ENCODE measurements around the gene KNSTRN.

Gene KNSTRN

GRCh38 chr15:40367371-40367685 lies 15.2 kb upstream of the KNSTRN start:
- no peak for DNase-seq

GRCh38 chr15:40367686-40368611 lies 14.6 kb upstream of the KNSTRN start:
- peak; percentile 93 to 94 for DNase-seq

- no peak for DNase-seq
Measured at GRCh38 chr15:40368719-40369473, 13.6 kb upstream of the KNSTRN start.

DNA sequence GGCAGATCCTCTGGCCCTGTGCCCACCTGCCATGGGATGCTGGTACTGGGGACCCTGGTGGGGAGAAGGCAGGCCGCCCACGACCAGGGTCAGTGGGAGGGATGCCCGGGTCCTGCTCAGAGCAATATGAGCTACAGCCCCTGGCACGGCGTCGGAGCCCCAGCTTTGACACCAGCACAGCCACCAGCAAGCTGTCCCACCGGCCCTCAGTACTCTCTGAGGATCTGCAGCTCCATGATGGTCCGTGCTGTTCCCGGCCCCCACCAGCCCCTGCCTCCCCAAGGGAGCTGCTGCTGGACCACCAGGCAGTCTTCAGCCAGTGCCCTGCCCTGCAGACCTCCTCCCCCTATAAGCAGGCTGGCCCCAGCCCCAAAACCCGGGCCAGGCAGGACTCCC lies 13.0 kb upstream of the KNSTRN start:
- DNase-seq, result no peak

GRCh38 chr15:40369971-40370370 lies 12.6 kb upstream of the KNSTRN start:
- DNase-seq, result no peak

- DNase-seq, result no peak
Measured at GRCh38 chr15:40372981-40373380, 9.5 kb upstream of the KNSTRN start.

- DNase-seq, result no peak
Measured at GRCh38 chr15:40377606-40378005, 4.9 kb upstream of the KNSTRN start.

DNA sequence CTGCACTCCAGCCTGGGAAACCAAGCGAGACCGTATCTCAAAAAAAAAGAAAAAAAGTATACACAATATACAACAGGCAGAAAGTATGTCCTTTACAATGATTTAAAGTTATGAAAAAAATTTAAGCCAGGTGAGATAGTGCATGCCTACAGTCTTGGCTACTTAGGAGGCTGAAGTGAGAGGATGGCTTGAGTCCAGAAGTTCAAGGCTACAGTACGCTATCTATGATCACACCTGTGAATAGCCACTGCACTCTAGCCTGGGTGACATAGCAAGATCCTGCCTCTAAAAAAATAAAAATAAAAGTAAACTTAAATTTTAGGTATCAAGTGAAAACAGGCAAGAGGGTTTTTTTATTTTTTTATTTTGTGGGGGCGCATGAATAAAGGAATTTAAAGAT lies 3.1 kb upstream of the KNSTRN start:
- no peak for DNase-seq

GRCh38 chr15:40379853-40380252 lies 2.7 kb upstream of the KNSTRN start:
- DNase-seq, result peak in 1 of 2 donors; percentile 15

DNA sequence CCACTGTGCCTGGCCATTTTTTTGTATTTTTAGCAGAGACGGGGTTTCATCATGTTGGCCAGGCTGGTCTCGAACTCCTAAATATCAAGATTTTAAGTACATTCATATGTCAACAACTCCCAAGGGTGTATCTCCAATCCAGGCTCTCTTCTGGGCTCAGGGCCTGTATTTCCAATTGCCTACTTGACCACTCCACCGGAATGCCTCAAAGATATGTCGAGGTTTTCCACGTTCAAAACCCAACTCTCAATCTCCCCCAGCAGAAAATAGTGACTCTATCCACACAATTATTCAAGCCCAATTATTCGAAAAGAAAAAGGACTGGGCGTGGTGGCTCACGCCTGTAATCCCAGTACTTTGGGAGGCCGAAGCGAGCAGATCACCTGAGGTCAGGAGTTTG lies 1.9 kb upstream of the KNSTRN start:
- no peak for DNase-seq

- DNase-seq, result no peak
Measured at GRCh38 chr15:40381818-40382529, 547 bp upstream of the KNSTRN start.

GRCh38 chr15:40386480-40386879 lies 4.0 kb downstream of the KNSTRN start:
- DNase-seq, result no peak

DNA sequence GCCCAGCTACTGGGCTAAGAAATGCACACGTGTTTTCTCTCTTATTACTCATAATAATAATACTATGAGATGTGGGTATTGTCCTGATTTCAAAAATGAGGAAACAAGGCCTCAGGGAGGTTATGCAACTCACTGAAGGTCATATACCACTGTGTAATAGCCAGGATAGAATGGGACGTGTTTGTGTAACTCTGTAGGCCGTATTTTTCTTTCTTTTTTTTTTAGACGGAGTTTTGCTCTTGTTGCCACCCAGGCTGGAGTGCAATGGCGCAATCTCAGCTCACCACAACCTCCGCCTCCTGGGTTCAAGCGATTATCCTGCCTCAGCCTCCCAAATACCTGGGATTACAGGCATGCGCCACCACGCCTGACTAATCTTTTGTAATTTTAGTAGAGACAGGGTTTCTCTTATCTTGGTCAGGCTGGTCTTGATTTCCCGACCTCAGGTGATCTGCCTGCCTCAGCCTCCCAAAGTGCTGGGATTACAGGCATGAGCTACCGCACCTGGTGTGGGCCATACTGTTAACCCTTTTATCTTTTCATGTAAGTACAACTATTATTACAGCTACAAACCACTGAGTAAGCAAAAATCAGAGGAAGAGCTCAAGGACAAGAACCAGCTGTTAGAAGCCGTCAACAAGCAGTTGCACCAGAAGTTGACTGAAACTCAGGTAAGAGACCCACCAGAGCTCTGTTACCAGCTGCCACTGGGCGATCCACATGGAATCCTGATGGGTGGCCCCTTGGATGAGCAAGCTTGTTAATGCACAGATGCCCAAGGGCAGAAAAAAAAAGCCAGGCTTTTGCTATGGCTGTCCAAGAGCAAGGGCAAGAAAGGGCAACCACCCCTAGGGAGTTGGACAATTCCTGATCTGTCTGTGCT lies 6.7 kb downstream of the KNSTRN start:
- peak in 1 of 2 donors; percentile 44 for DNase-seq

DNA sequence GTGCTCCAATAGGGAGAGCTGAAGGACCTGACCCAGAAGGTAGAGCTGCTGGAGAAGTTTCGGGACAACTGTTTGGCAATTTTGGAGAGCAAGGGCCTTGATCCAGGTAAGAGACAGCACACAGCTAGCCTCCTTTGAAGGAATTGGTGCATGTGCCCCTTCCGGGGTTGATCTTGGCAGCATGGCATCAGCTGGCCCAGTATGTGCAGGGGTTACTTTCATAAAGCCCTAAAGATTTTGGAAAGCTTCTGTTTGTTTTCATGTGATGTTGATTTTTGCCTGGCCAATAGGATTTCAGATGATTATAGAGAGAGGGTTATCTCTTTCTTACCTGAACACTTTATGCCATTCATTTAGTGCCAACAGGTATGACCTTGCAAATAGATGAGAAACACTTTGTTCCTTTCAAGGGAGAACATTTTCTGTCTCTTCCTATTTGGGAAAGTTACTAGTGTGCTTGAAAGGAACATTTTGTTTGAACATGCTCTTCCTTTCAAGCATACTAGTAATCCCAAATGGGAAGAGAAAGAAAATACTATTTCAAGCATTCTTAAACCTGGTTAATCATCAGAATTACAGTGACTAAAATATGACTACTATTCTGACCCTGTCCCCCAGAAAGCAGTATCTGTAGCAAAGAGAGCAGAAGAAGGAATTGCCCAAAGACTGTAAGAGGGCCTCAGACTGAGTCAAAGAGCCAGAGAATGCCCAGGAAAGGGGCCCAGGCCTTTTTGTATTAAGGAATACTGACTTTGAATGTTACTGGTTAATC lies 7.5 kb downstream of the KNSTRN start:
- DNase-seq, result no peak

DNA sequence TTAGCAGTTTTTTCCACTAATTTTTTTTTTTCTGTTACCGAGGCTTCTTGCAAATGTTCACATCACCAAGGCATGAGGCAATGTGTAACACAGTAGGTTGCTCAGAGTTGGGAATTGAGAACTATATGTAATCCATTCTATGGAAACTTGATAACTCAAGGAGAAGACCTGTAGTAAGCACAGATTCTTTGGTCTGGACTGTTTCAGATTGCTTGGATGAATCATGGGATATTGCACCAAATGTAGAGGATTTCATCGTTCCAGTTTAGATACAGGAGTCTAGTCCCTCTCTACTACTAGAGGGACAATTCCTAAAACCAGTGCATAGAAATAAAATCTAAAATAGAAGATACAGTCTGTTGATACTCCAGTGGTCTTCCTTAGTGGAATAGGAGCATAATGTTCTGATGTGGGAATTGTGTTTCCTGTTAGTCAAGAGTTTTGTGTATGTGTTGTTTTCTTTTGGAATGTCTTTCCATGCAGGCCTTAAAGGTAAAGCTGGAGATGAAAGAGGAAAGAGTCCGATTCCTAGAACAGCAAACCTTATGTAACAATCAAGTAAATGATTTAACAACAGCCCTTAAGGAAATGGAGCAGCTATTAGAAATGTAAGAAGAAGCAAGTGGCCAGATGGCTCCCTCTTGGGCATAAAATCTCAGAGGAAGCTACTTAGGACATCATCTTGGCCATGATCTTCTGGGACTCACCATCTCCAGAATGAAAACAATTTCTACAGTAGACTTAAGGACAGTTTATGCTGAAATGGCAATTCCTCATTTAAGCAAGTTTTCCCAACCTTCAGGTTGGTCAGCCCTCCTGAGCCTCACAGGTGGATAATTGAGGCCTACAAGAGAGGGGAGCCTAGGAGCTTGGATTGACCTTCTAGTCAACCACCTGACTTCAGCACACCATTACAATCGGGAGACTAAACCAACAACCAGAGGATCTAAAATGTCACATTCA lies 10.7 kb downstream of the KNSTRN start:
- no peak for DNase-seq

DNA sequence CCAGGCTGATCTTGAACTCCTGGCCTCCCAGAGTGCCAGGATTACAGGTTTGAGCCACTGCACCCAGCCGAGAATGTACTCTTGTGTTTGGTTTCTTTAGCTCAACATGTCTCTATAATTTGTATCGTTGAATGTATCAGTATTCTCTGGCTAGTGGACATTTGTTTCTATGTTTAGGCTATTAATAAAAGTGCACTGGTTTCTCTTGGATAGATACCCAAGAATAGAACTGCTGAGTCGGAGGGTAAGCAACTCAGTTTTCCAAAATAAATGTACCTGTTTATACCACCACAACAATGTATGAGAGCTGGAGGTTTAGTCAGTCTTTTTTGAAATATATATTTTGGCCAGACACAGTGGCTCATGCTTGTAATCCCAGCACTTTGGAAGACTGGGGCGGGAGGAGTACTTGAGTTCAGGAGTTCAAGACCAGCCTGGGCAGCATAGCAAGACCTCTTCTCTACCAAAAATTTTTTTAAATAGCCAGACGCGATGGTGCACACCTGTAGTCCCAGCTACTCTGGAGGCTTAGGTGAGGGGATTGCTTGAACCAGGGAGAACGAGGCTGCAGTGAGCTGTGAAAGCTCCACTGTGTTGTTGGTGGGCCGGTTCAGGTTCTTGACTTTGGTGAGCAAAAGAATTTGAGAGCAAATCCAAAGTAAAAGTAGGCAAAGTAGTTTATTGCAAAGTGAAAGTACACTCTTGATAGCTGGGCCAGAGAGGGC lies 15.3 kb downstream of the KNSTRN start:
- DNase-seq, result no peak

DNA sequence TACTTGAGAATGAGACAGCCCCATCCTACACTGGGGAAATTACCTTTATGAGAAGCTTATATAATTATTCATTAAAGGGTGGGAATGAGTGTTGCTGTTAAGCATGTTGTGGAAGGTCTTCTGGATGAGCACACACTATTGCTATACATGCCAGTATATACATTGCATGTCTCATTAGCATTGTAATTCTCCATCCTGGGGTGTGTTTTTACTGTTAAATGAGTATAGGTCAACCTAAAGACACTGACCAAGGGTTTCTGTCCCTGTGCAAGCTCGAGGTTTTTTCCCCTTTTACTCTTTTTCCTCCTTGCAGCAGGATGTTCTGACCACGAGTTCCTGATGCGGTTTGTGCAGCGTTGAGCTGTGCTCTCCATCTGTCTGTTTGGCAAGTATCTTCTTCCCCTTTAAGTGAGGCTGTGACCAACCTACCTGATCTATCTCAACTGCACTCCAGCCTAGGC lies 15.9 kb downstream of the KNSTRN start:
- DNase-seq, result peak in 1 of 2 donors; percentile 47

DNA sequence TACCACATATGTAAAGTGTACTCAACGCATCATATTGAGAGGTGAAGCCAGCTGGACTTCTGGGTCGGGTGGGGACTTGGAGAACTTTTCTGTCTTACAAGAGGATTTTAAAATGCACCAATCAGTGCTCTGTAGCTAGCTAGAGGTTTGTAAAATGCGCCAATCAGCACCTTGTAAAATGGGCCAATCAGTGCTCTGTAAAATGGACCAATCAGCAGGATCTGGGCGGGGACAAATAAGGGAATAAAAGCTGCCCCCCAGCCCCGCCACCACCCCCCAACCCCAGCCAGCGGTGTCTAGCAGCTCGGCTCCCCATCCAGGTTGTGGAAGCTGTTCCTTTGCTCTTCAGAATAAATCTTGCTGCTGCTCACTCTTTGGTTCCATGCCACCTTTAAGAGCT lies 16.8 kb downstream of the KNSTRN start:
- DNase-seq, result no peak

DNA sequence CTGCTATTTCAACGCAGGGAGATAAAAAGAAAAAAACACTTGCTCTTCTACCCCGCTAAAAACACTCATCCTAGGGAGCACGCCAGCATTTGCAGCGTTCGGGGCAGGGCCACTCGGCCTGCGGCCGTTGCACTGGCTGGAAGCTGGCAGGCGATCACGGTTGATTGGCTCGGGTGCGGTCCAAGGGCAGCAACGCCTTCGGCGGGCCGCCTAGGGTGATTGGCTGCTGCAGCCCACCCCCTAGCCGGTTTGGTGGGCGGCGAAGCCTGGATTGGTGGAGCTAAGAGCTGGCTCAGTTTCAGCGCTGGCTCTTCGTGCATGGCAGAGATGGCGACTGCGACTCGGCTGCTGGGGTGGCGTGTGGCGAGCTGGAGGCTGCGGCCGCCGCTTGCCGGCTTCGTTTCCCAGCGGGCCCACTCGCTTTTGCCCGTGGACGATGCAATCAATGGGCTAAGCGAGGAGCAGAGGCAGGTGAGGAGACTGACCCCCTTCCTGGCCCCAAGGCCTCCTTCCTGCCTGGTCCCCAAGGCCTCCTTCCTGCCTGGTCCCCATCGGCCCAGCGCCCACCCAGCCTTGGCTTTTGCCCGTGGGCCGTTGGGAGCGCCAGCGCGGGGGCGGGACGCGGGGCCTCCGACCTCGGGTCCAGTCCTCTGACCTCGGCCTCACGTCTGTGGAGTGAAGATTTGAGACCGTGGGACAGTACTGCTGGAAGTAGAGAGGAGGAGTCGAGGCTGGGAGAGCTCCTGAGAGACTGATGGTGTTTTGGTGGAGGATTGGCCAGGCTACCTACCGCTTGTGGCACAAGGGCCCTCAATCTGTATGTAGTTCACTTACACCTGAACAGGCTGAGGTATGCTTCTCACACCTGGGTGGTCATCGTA lies 23.2 kb downstream of the KNSTRN start, which contains the start of gene IVD:
Gene IVD (plus strand): TSS at position 295 of the 881 bp plus-strand sequence. CDS start 33 bp downstream, at position 328.
- peak; percentile 87 to 88 for DNase-seq
